Uterus (tissue), 4 donors: ENCODE data around the gene ADPRHL1. TPM values are rescaled to one million over a fixed set of nuclear protein-coding genes. Genes with fewer than 3 reads are reported as not detected.

Experiments used
- DNase-seq, 2 donors: peaks; one replicate each; pipeline ENCODE4 v3.0.0-alpha.2; 2019 to 2020
- H3K27ac ChIP-seq, 2 donors: fragments of 200-600 bp; sonication (generic); 1 replicate in 1 of 2; 2 replicates in 1 of 2; pipeline ENCODE4 v1.5.1; 2016 to 2018
- H3K27me3 ChIP-seq, 2 donors: fragments of 200-600 bp; sonication (generic); one replicate each; pipeline ENCODE4 v1.5.1; 2018 to 2019; ENCODE audit warnings: control low read depth in 1 of 2
- H3K36me3 ChIP-seq, 2 donors: fragments of 200-600 bp; sonication (generic); one replicate each; pipeline ENCODE4 v1.5.1; 2019; ENCODE audit warnings: control low read depth in 1 of 2
- H3K4me1 ChIP-seq, 2 donors: fragments of 200-600 bp; sonication (generic); one replicate each; pipeline ENCODE4 v1.5.1; 2018 to 2019; ENCODE audit warnings: control low read depth in 1 of 2
- H3K4me3 ChIP-seq, 2 donors: fragments of 200-600 bp; sonication (generic); 1 replicate in 1 of 2; 2 replicates in 1 of 2; pipeline ENCODE4 v1.5.1; 2018 to 2019; ENCODE audit warnings: mild to moderate bottlenecking in 1 of 2
- H3K9me3 ChIP-seq, 2 donors: fragments of 200-600 bp; sonication (generic); one replicate each; pipeline ENCODE4 v1.5.1; 2019; ENCODE audit warnings: control low read depth in 1 of 2
- POLR2A ChIP-seq, 2 donors: fragments of 450-650 bp; IDR thresholded peaks; one replicate each; pipeline ENCODE4 v1.6.1; 2016; ENCODE audit warnings: antibody characterized with exemption in 2 of 2, mild to moderate bottlenecking in 1 of 2, moderate library complexity in 1 of 2
- intact Hi-C: fragments of 100-400 bp; cut with DNase I; formaldehyde crosslinking; loops from one replicate; pipeline ENCODE4 v1.15.1; 2023; ENCODE audit warnings: low total_unique reads
- total RNA-seq, 4 donors: library from RNA; depleted of rRNA in 3 of 4; stranded (reverse); fragments of >200 nt in 3 of 4; gene quantifications; one replicate each; pipeline versions ENCODE4 v1.1.0 to v1.2.4, GENCODE V29; 2014 to 2023
- TF ChIP-seq, protein P1 (sequence below), 4 experiments: fragments of 200-600 bp in 2 of 4; fragments of 450-650 bp in 2 of 4; sonication (generic) in 2 of 4; IDR thresholded peaks; one replicate each; pipeline ENCODE4 v1.5.1; 2016 to 2019; ENCODE audit warnings: antibody characterized with exemption in 4 of 4, mild to moderate bottlenecking in 2 of 4, moderate library complexity in 1 of 4
- donor health status: DM: yes; HTN: yes; CAD: no.

ADPRHL1 gene
- total RNA-seq, 4 donors from 2014 or later, result 1.6 to 3.3 TPM; not detected in 2

DNA sequence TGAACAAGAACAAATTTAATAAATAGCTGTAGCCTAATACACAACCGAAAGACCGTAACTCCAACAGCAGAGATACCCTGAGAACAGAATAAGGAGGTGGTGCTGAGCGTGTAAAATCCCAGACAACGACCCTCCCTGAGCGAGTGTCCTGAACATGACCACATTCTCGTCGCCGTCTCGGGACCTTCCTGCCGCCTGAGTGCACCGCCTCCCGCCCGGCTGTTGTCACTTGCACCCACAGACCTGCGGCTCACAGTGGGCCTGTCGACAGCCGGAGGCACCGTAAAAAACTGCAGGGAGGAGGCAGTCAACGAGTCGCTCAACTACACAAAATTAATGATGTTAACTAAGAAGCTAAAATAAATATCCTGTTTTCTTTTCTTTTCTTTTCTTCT lies 53.5 kb downstream of the ADPRHL1 start:
- no peak for DNase-seq
- Histone ChIP-seq H3K4me3 (no peak overlapping the region), H3K4me1 (no peaks in the 10 kb centered on the region), H3K36me3 (no peaks in the 10 kb centered on the region), H3K27ac (no peak overlapping the region), H3K9me3 (no peaks in the 10 kb centered on the region), H3K27me3 (no peaks in the 10 kb centered on the region)
- intact Hi-C loops, result no loop called here
- TF ChIP-seq, protein P1, sequence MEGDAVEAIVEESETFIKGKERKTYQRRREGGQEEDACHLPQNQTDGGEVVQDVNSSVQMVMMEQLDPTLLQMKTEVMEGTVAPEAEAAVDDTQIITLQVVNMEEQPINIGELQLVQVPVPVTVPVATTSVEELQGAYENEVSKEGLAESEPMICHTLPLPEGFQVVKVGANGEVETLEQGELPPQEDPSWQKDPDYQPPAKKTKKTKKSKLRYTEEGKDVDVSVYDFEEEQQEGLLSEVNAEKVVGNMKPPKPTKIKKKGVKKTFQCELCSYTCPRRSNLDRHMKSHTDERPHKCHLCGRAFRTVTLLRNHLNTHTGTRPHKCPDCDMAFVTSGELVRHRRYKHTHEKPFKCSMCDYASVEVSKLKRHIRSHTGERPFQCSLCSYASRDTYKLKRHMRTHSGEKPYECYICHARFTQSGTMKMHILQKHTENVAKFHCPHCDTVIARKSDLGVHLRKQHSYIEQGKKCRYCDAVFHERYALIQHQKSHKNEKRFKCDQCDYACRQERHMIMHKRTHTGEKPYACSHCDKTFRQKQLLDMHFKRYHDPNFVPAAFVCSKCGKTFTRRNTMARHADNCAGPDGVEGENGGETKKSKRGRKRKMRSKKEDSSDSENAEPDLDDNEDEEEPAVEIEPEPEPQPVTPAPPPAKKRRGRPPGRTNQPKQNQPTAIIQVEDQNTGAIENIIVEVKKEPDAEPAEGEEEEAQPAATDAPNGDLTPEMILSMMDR (IDR thresholded peaks at IDR 0.05), result no peak
- TF ChIP-seq POLR2A (IDR thresholded peaks at IDR 0.05), result no peak

DNA sequence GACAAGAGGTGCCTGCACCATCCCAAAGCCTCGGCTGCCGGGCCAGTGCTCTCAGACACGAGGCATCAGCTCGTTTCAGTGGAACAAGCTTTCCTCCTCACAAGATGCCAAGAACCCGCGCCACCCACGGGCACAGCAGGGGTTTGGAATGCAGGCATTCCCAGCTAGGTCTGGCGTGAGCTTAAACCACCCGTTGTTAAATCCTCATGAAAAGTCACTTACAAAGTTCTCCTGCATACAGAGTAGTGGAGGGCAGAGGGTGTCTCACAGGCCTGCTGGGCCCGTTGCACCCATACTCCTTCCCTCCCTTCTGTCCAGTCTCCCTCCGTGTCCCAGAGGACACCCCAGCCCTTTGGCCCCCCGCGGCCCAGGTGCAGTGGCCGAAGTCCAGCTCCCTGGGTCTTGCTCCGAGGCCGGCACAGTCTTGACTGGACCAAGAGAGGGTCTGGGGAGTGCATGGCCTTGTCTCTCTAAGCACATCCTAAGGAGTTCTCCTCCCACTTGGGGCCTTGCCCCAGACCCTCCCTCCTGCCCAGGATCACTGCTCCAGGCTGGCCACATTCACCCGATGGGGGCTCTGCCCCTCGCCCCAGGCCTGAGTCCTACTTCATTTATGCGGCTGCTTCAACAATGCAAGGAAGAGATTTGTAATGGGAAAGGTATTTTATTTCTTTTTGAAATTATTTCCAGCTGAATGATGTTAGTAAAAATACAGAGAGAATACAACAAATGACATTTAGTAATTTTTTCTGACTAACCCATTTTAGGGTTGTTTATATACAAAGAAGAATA lies 54.1 kb downstream of the ADPRHL1 start:
- H3K36me3 ChIP-seq, result no peaks in the 10 kb centered on the region
- intact Hi-C loops, result no loop called here
- H3K27me3 ChIP-seq, result no peaks in the 10 kb centered on the region
- H3K27ac ChIP-seq, result no peak overlapping the region
- H3K9me3 ChIP-seq, result no peaks in the 10 kb centered on the region
- no peak for TF ChIP-seq POLR2A (IDR thresholded peaks at IDR 0.05)
- TF ChIP-seq, protein P1 (IDR thresholded peaks at IDR 0.05), result no peak
- no peaks in the 10 kb centered on the region for H3K4me1 ChIP-seq
- H3K4me3 ChIP-seq, result no peak overlapping the region
- no peak for DNase-seq

DNA sequence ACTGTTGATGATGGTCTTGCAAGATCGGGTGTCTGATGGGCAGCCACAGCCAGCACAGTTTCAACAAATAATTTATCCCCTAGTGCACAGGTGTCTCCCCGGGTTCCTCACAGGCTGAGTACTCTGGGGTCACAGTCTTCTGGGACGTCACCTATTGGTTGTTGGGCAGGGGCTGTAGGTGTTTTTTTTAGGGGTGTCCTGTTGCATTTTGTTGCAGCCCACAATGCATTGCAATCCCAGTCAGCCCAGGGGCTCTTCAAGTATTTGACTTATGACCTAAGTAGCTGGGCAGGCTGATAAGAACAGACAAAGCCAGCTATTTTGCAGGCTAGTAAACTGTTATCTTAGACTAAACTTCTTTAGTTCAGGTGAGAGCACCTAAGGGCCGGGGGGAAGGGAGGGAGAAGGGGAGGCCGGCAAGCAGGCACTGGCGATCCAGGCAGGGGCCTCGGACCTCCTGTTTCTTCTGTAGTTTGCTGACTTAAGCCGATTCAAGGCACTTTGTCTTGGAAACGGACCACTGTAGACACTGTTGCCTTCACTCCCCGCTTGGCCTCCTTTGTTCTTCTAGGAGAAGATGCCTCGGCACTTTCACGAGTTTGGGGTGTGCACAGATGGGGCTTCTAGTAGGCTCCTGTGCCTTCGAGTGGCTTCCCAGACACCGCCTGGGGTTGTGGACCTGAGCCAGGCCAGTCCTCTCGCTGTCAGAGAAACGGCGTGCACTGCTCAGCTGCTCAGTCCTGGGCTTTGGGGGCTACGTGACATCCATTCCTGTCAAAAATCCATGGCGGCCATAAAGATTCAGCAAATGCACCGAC lies 55.5 kb downstream of the ADPRHL1 start:
- no peak overlapping the region for H3K27ac ChIP-seq
- no peaks in the 10 kb centered on the region for H3K36me3 ChIP-seq
- no peak for DNase-seq
- intact Hi-C loops, result no loop called here
- H3K27me3 ChIP-seq, result no peaks in the 10 kb centered on the region
- H3K4me1 ChIP-seq, result no peaks in the 10 kb centered on the region
- no peaks in the 10 kb centered on the region for H3K9me3 ChIP-seq
- TF ChIP-seq, protein P1 (IDR thresholded peaks at IDR 0.05), result no peak
- no peak for TF ChIP-seq POLR2A (IDR thresholded peaks at IDR 0.05)
- H3K4me3 ChIP-seq, result no peak overlapping the region

DNA sequence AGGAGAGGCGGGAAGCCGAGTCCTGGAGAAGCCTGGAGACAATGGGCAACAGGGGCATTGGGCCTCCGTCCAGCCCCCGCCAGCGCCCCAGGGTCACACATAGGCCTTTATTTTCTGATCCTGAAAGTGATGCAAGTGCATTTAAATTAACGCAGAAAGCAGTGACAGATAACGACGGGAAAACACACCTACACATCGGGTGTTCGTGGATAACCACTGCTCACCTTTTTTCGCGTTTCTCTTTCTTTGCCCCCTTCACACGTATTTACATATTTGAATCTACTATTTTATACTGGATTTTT lies 59.0 kb downstream of the ADPRHL1 start:
- intact Hi-C loops, result no loop called here
- peak overlapping the region in 1 of 2 donors; percentile 54 for H3K4me3 ChIP-seq
- no peaks in the 10 kb centered on the region for H3K4me1 ChIP-seq
- H3K9me3 ChIP-seq, result no peaks in the 10 kb centered on the region
- no peaks in the 10 kb centered on the region for H3K27me3 ChIP-seq
- DNase-seq, result no peak
- no peak overlapping the region for H3K27ac ChIP-seq
- TF ChIP-seq, protein P1 (IDR thresholded peaks at IDR 0.05), result no peak
- TF ChIP-seq POLR2A (IDR thresholded peaks at IDR 0.05), result no peak
- H3K36me3 ChIP-seq, result no peaks in the 10 kb centered on the region
